ENCODE data around the gene STEAP4. TPM values are rescaled to one million over a fixed set of nuclear protein-coding genes. Genes with fewer than 3 reads are reported as not detected.

Gene STEAP4
- total RNA-seq, 1 experiment from 2014 or later: not detected

- H3T11ph ChIP-seq (ENCODE audit: low read length): no peak overlapping the region
- no peak overlapping the region for H2BK5ac ChIP-seq (ENCODE audit: insufficient read length, low read length)
- H3K18ac ChIP-seq (ENCODE audit: insufficient read length, low read depth, low read length): no peak overlapping the region
- H2AFZ ChIP-seq (ENCODE audit: low read length): no peak overlapping the region
- no peak overlapping the region for H4K5ac ChIP-seq (ENCODE audit: insufficient read length, low read depth, low read length)
- no peak overlapping the region for H3K9ac ChIP-seq (ENCODE audit: extremely low read depth, insufficient read length, low read length)
- no peak for TF ChIP-seq CTCF (conservative IDR thresholded peaks at IDR 0.05)
- no peak overlapping the region for H4K91ac ChIP-seq (ENCODE audit: insufficient read length, low read depth, low read length)
- H2BK20ac ChIP-seq (ENCODE audit: low read depth, low read length, poor library complexity, severe bottlenecking): no peak overlapping the region
- Mint-ChIP-seq H3K9me3 (no peaks in the 10 kb centered on the region), H3K27me3 (ENCODE audit: low read depth) (no peaks in the 10 kb centered on the region), H3K36me3 (ENCODE audit: insufficient read depth in 1 of 3, low read depth in 3 of 3) (no peaks in the 10 kb centered on the region), H3K4me1 (no peaks in the 10 kb centered on the region), H3K27ac (no peak overlapping the region), H3K4me3 (no peak overlapping the region)
- H4K8ac ChIP-seq (replicated peaks; ENCODE audit: insufficient read length, low read depth, low read length): no peak overlapping the region
- H3K79me1 ChIP-seq (ENCODE audit: insufficient read depth, low read depth, low read length, poor library complexity, severe bottlenecking): no peaks in the 10 kb centered on the region
- H3K56ac ChIP-seq (ENCODE audit: insufficient read length, low read depth, low read length): no peak overlapping the region
- H3K4me1 ChIP-seq (ENCODE audit: insufficient read depth, low read length): no peaks in the 10 kb centered on the region
- no peak overlapping the region for H3K4me2 ChIP-seq (ENCODE audit: insufficient read depth, insufficient read length, low read length)
- H3K27me3 ChIP-seq (ENCODE audit: insufficient read depth, low read length): no peaks in the 10 kb centered on the region
- H3K27ac ChIP-seq (ENCODE audit: insufficient read length, low read depth, low read length): no peak overlapping the region
- no peak overlapping the region for H2BK12ac ChIP-seq (ENCODE audit: insufficient read length, low read depth, low read length)
- no peak overlapping the region for H2AK5ac ChIP-seq (ENCODE audit: insufficient read length, low read length)
- H3K4ac ChIP-seq (ENCODE audit: low read depth, low read length): no peak overlapping the region
- H2BK15ac ChIP-seq (ENCODE audit: low read depth, low read length): no peak overlapping the region
- 100% methylated on average over 1 of the region's 2 CpGs for WGBS (ENCODE audit: extremely low coverage, insufficient read length, low lambda C conversion rate)
- DNase-seq: no peak
- no peak overlapping the region for H3K14ac ChIP-seq (ENCODE audit: insufficient read depth, low read length)
- no peaks in the 10 kb centered on the region for H3K23me2 ChIP-seq (ENCODE audit: insufficient read length, low read depth, low read length, poor library complexity, severe bottlenecking)
- no peak overlapping the region for H3K23ac ChIP-seq (ENCODE audit: insufficient read length, low read depth, low read length)
- no peaks in the 10 kb centered on the region for H3K9me3 ChIP-seq (ENCODE audit: control insufficient read depth, low read depth, low read length)
- H3K79me2 ChIP-seq (ENCODE audit: insufficient read depth, low read length): no peaks in the 10 kb centered on the region
- H4K20me1 ChIP-seq (ENCODE audit: control insufficient read depth, insufficient read depth, insufficient read length): no peaks in the 10 kb centered on the region
- H2BK120ac ChIP-seq (ENCODE audit: low read depth, low read length, poor library complexity, severe bottlenecking): no peak overlapping the region
These were observed 8.8 kb upstream of the STEAP4 start for GRCh38 chr7:88315522-88315921.
